ENCODE results near the gene TIAM1.

GRCh38 chr21:31317688-31318087 lies 26.4 kb downstream of the TIAM1 start:
- TF ChIP-seq CTCF (IDR thresholded peaks at IDR 0.05) (no peak), ZFX (IDR thresholded peaks at IDR 0.05; ENCODE audit: borderline replicate concordance) (no peak)
